ENCODE measurements around the gene CPN1. TPM values are rescaled to one million over a fixed set of nuclear protein-coding genes. Genes with fewer than 3 reads are reported as not detected.
"Not testable (repeated sequence)": the region's sequence is repeated elsewhere in the genome, so short reads cannot be mapped to it uniquely, and the experiment has no call there.

CPN1 gene
- not detected in 2 replicates for total RNA-seq

DNA sequence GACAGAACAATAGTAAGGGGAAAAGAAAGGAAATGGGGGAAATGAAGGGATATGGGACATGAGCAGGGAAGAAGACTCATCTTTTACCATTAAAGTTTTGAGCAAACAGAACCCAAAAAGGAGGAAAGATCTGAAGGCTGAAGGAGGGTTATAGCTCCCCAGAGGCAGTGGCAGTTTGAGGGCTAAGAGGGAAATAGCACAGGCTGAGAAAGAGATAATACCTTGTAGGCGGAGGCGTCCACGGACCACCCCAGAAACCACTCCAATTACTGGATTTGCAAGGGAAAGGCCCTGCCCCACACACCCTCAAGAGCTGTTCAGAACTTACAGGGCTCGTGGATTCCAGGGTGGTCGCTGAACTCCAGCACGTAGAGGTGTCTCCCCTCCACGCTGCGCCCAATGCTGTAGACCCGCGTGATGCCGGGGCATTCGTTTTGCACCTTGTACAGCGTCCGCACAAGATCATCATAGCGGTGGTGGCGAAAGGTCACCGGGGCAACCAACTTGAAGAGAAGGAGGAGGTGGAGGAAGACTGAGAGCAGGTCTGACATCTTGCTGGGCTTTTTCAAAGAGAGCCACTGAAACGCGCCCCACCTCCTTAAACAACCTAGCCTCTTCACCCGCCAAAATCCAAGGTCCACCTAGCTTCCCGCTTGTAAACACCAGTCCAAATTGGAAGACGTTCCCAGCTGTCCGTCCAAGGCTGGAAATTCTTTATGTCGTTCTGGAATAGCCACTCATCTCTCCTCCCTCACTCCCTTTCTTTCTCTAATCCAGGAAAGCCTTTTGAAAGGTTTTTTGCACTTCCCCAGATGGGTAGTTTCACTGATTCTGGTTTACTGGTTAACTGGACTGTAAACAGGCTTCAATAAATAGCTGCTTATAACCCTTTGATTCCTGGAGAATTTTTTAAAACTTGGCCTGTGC is at the start of gene CPN1:
TSS of gene CPN1 (minus strand) at position 795 of the 927 bp plus-strand sequence. CDS start at position 551, 244 bp downstream.
- DNase-seq (ENCODE audit: low read depth) (no peak), FAIRE-seq (peak; percentile 28)
- peaks cover 9% of the 10 kb centered on the region for H3K27me3 ChIP-seq (ENCODE audit: control insufficient read depth, insufficient read depth, low read length)
- H3K4me3 ChIP-seq (ENCODE audit: low read depth, low read length), result no peak within 1 kb of the TSS
- H3K36me3 ChIP-seq (ENCODE audit: control insufficient read depth, insufficient read depth, low read length), result no peaks in the 10 kb centered on the region
- TF ChIP-seq, protein P1, sequence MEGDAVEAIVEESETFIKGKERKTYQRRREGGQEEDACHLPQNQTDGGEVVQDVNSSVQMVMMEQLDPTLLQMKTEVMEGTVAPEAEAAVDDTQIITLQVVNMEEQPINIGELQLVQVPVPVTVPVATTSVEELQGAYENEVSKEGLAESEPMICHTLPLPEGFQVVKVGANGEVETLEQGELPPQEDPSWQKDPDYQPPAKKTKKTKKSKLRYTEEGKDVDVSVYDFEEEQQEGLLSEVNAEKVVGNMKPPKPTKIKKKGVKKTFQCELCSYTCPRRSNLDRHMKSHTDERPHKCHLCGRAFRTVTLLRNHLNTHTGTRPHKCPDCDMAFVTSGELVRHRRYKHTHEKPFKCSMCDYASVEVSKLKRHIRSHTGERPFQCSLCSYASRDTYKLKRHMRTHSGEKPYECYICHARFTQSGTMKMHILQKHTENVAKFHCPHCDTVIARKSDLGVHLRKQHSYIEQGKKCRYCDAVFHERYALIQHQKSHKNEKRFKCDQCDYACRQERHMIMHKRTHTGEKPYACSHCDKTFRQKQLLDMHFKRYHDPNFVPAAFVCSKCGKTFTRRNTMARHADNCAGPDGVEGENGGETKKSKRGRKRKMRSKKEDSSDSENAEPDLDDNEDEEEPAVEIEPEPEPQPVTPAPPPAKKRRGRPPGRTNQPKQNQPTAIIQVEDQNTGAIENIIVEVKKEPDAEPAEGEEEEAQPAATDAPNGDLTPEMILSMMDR (IDR thresholded peaks at IDR 0.05; ENCODE audit: insufficient read depth, low read length, severe bottlenecking), result no peak

DNA sequence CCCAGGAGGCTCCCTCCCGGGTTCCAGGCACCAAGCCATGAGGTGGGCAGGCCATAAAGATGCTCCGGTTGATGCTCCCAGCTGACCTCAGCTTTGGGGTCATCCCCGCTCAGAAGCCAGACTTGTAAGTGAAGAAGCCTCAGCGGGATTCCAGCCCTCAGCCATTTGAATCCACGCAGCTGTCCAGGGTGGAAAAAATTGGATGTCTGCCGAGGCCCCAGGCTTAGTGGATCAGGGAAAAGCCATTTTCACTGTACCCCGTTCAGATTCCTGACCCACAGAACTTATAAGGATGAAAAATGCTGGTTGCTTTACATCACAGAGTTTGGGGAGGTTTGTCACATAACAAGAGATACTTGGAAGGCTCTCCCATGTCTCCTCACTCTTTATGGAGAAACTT is 49.2 kb upstream of the CPN1 start:
- Histone ChIP-seq H3K27me3 (ENCODE audit: control insufficient read depth, insufficient read depth, low read length) (peaks cover 1% of the 10 kb centered on the region), H3K36me3 (ENCODE audit: control insufficient read depth, insufficient read depth, low read length) (no peaks in the 10 kb centered on the region), H3K4me3 (ENCODE audit: low read depth, low read length) (no peak overlapping the region)
- TF ChIP-seq, protein P1 (IDR thresholded peaks at IDR 0.05; ENCODE audit: insufficient read depth, low read length, severe bottlenecking), result no peak
- no peak for FAIRE-seq
- DNase-seq (ENCODE audit: low read depth), result no peak

DNA sequence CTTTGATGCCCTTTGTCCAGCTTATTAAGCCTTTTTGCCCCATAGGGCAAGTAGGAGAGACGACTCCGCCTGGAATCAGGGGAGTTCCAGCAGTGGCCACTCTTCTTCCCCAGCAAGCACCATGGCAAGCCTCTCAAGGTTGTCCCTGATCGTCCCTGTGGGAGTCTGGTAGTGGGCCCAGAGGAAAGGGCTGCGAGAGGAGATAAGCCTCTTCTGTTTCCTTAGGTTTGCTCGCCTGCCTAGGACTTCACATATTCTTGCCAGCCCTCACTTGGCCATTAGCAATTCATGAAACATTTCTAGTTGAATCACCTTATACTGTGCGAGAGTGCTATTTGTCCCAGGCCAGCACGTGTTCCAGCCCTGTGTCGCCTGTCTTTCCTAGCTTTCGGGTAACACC is 47.8 kb upstream of the CPN1 start:
- TF ChIP-seq, protein P1 (IDR thresholded peaks at IDR 0.05; ENCODE audit: insufficient read depth, low read length, severe bottlenecking), result no peak
- H3K4me3 ChIP-seq (ENCODE audit: low read depth, low read length), result no peak overlapping the region
- FAIRE-seq (no peak), DNase-seq (ENCODE audit: low read depth) (no peak)
- H3K36me3 ChIP-seq (ENCODE audit: control insufficient read depth, insufficient read depth, low read length), result no peaks in the 10 kb centered on the region
- peaks cover 1% of the 10 kb centered on the region for H3K27me3 ChIP-seq (ENCODE audit: control insufficient read depth, insufficient read depth, low read length)

DNA sequence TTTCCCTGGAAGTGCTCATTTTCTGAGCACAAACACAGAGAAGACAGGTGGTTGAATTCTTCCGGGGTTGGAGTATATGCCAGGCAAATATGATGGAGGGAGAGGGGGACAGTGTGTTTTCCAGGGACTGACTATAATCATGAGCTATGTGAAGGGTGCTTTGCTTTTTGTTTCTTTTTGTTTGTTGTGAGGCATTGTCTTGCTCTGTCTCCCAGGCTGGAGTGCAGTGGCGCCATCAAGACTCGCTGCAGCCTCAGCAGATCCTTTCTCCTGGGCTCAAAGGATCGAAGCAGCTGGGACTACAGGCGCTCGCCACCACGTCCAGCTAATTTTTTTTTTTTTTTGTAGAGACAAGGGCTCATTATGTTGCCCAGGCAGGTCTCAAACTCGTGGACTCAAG is 47.3 kb upstream of the CPN1 start:
- Histone ChIP-seq H3K4me3 (ENCODE audit: low read depth, low read length) (no peak overlapping the region), H3K36me3 (ENCODE audit: control insufficient read depth, insufficient read depth, low read length) (no peaks in the 10 kb centered on the region), H3K27me3 (ENCODE audit: control insufficient read depth, insufficient read depth, low read length) (peaks cover 1% of the 10 kb centered on the region)
- TF ChIP-seq, protein P1 (IDR thresholded peaks at IDR 0.05; ENCODE audit: insufficient read depth, low read length, severe bottlenecking), result no peak
- DNase-seq (ENCODE audit: low read depth) (no peak), FAIRE-seq (no peak)

DNA sequence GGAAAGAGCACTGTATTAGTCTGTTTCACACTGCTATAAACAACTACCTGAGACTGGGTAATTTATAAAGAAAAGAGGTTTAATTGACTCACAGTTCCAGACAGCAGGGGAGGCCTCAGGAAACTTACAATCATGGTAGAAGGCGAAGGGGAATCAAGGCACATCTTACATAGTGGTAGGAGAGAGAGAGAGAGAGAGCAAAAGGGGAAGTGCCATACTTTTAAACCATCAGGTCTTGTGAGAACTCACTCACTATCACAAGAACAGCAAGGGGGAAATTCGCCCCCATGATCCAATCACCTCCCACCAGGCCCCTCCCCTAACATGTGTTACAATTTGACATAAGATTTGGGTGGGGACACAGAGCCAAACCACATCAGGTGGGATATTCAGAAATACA is 43.7 kb upstream of the CPN1 start:
- FAIRE-seq; H3K36me3 ChIP-seq (ENCODE audit: control insufficient read depth, insufficient read depth, low read length); H3K27me3 ChIP-seq (ENCODE audit: control insufficient read depth, insufficient read depth, low read length); DNase-seq (ENCODE audit: low read depth); H3K4me3 ChIP-seq (ENCODE audit: low read depth, low read length): not testable (repeated sequence)

DNA sequence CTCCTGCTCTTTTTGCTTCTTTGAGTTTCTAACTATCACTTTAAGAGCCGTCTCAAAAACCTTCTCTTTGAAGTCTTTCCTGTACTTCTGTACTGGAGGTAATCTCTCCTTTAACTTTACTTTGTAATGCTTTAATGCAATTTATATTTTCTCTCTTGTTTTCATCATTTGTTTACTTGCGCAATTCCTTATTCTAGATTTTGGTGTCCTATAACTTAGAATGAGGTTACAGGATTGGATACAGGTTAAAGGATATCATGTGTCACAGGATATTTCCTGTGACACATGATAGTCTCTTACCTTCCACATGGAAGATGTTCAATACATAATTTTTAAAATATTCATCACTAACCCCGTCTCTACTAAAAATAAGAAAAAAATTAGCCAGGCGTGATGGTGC is 42.4 kb upstream of the CPN1 start:
- FAIRE-seq, result no peak
- no peak for DNase-seq (ENCODE audit: low read depth)
- peaks cover 1% of the 10 kb centered on the region for H3K27me3 ChIP-seq (ENCODE audit: control insufficient read depth, insufficient read depth, low read length)

More for the DNA sequence above, 42.4 kb upstream of the CPN1 start:
- Histone ChIP-seq H3K4me3 (ENCODE audit: low read depth, low read length) (no peak overlapping the region), H3K36me3 (ENCODE audit: control insufficient read depth, insufficient read depth, low read length) (no peaks in the 10 kb centered on the region)
- TF ChIP-seq, protein P1 (IDR thresholded peaks at IDR 0.05; ENCODE audit: insufficient read depth, low read length, severe bottlenecking), result no peak
